Type B pancreatic cell (in vitro differentiated cells): ENCODE results near the gene KRT3. TPM values are rescaled to one million over a fixed set of nuclear protein-coding genes. Genes with fewer than 3 reads are reported as not detected.

Experiments
- DNase-seq: peaks from one replicate; pipeline ENCODE4 v3.0.0; 2021; ENCODE audit warnings: mixed read lengths; ENCODE audit not compliant: unreplicated experiment; ENCODE audit errors: extremely low spot score
- H3K27ac Mint-ChIP-seq: 2 replicates; pipeline ENCODE4 v1.8.0; 2021; ENCODE audit warnings: mild to moderate bottlenecking, mixed read lengths
- H3K27me3 Mint-ChIP-seq: 2 replicates; pipeline ENCODE4 v1.8.0; 2021; ENCODE audit warnings: mixed read lengths
- H3K36me3 Mint-ChIP-seq: 2 replicates; pipeline ENCODE4 v1.8.0; 2021; ENCODE audit warnings: mixed read lengths
- H3K4me1 Mint-ChIP-seq: one replicate; pipeline ENCODE4 v1.8.0; 2021; ENCODE audit warnings: mixed read lengths; ENCODE audit not compliant: unreplicated experiment
- H3K4me3 Mint-ChIP-seq: 2 replicates; pipeline ENCODE4 v1.8.0; 2021; ENCODE audit warnings: mild to moderate bottlenecking, mixed read lengths
- H3K9me3 Mint-ChIP-seq: 2 replicates; pipeline ENCODE4 v1.8.0; 2021; ENCODE audit warnings: mixed read lengths
- CTCF ChIP-seq: fragments of 200-600 bp; sonication (generic); conservative IDR thresholded peaks from 2 replicates; pipeline ENCODE4 v1.5.0; 2021; ENCODE audit warnings: antibody characterized with exemption, mild to moderate bottlenecking
- total RNA-seq: library from RNA; stranded (reverse); gene quantifications from 2 replicates; pipeline ENCODE4 v1.2.1, GENCODE V29; 2021; ENCODE audit warnings: low replicate concordance

KRT3 gene
- total RNA-seq, 1 donor from 2014 or later: 0.68 TPM

- H3K9me3 Mint-ChIP-seq: no peaks in the 10 kb centered on the region
- H3K27me3 Mint-ChIP-seq: peaks cover 48% of the 10 kb centered on the region
- no peak overlapping the region for H3K4me3 Mint-ChIP-seq
- DNase-seq: no peak
- H3K36me3 Mint-ChIP-seq: no peaks in the 10 kb centered on the region
- TF ChIP-seq CTCF: no peak
- H3K4me1 Mint-ChIP-seq: no peaks in the 10 kb centered on the region
- H3K27ac Mint-ChIP-seq: no peak overlapping the region
Observed at GRCh38 chr12:52779914-52780313, 16.0 kb downstream of the KRT3 start.

- Mint-ChIP-seq H3K4me1 (no peaks in the 10 kb centered on the region), H3K27ac (no peak overlapping the region), H3K27me3 (peaks cover 46% of the 10 kb centered on the region), H3K36me3 (no peaks in the 10 kb centered on the region), H3K4me3 (no peak overlapping the region), H3K9me3 (no peaks in the 10 kb centered on the region)
- TF ChIP-seq CTCF: no peak
- no peak for DNase-seq
Observed at GRCh38 chr12:52778833-52779232, 17.1 kb downstream of the KRT3 start.

- Mint-ChIP-seq H3K27ac (no peak overlapping the region), H3K4me1 (no peaks in the 10 kb centered on the region), H3K36me3 (no peaks in the 10 kb centered on the region), H3K27me3 (peaks cover 56% of the 10 kb centered on the region), H3K4me3 (no peak overlapping the region), H3K9me3 (no peaks in the 10 kb centered on the region)
- no peak for TF ChIP-seq CTCF
- DNase-seq: no peak
Observed at GRCh38 chr12:52777566-52777965, 18.4 kb downstream of the KRT3 start.

GRCh38 chr12:52776913-52777395 is 19.0 kb downstream of the KRT3 start, which contains the start of gene KRT76:
Gene KRT76 (minus strand): TSS chr12:52777345. CDS start chr12:52777291, 54 bp downstream.
- TF ChIP-seq CTCF: no peak
- Mint-ChIP-seq H3K27ac (no peak within 1 kb of the TSS), H3K36me3 (no peaks in the 10 kb centered on the region), H3K4me3 (no peak within 1 kb of the TSS), H3K4me1 (no peaks in the 10 kb centered on the region), H3K9me3 (no peaks in the 10 kb centered on the region), H3K27me3 (peaks cover 59% of the 10 kb centered on the region)
- DNase-seq: no peak

GRCh38 chr12:52776435-52776834 is 19.5 kb downstream of the KRT3 start:
- Mint-ChIP-seq H3K36me3 (no peaks in the 10 kb centered on the region), H3K9me3 (no peaks in the 10 kb centered on the region), H3K27me3 (peaks cover 58% of the 10 kb centered on the region), H3K4me1 (no peaks in the 10 kb centered on the region), H3K27ac (no peak overlapping the region), H3K4me3 (no peak overlapping the region)
- no peak for TF ChIP-seq CTCF
- no peak for DNase-seq
